IMR-90 (cell line): ENCODE results near the gene ERVFRD-1. TPM values are rescaled to one million over a fixed set of nuclear protein-coding genes. Genes with fewer than 3 reads are reported as not detected.

Experiments used
- ATAC-seq: fragments of 200-7000 bp; cut with Tn5 transposase; 2 replicates; pipeline ENCODE4 v1.9.1; 2020; ENCODE audit warnings: low read depth, mild to moderate bottlenecking, moderate library complexity
- BruUV-seq: library from RNA; stranded (reverse); fragments of 400-500 nt; replicated peaks from 2 replicates; lab custom pipeline; 2021; lab: Mats Ljungman, UMichigan
- CTCF ChIA-PET: fragments of 300-600 bp; formaldehyde crosslinking; extraction: SDS; loops from one replicate; lab custom pipeline; 2021; ENCODE audit warnings: antibody characterized with exemption; lab: Yijun Ruan, JAX
- POLR2A ChIA-PET: fragments of 300-600 bp; sonication (Branson Sonifier 250); formaldehyde crosslinking; loops from one replicate; lab custom pipeline; 2022; ENCODE audit warnings: antibody characterized with exemption; ENCODE audit not compliant: unreplicated experiment; lab: Charles Lee
- DNase-seq: peaks from one replicate; pipeline ENCODE4 v3.0.0; 2013
- H2AFZ ChIP-seq: replicated peaks from 2 replicates; pipeline ENCODE3; 2013; ENCODE audit warnings: low read length, mild to moderate bottlenecking; ENCODE audit not compliant: poor library complexity
- H2AK5ac ChIP-seq: 2 replicates; pipeline ENCODE4 v1.6.1; 2013; ENCODE audit warnings: low read depth, low read length, inconsistent platforms
- H2AK9ac ChIP-seq: replicated peaks from 2 replicates; pipeline ENCODE3; 2013; ENCODE audit warnings: mild to moderate bottlenecking, low read depth, low read length, moderate library complexity; ENCODE audit not compliant: poor library complexity
- H2BK120ac ChIP-seq: 2 replicates; pipeline ENCODE4 v1.6.1; 2013; ENCODE audit warnings: low read depth, low read length, inconsistent platforms
- H2BK15ac ChIP-seq: 3 replicates; pipeline ENCODE4 v1.6.1; 2013; ENCODE audit warnings: low read depth, low read length, inconsistent platforms
- H2BK20ac ChIP-seq: 2 replicates; pipeline ENCODE4 v1.6.1; 2013; ENCODE audit warnings: low read depth, mild to moderate bottlenecking, inconsistent platforms, low read length, moderate library complexity
- H2BK5ac ChIP-seq: 2 replicates; pipeline ENCODE4 v1.6.1; 2013; ENCODE audit warnings: mild to moderate bottlenecking, low read depth, low read length, inconsistent platforms; ENCODE audit not compliant: poor library complexity, severe bottlenecking
- H3K14ac ChIP-seq: replicated peaks from 2 replicates; pipeline ENCODE4 v1.6.1; 2013; ENCODE audit warnings: low read depth, low read length, inconsistent platforms
- H3K18ac ChIP-seq: 2 replicates; pipeline ENCODE4 v1.6.1; 2013; ENCODE audit warnings: low read depth, low read length, control low read depth
- H3K23ac ChIP-seq: 2 replicates; pipeline ENCODE4 v1.6.1; 2013; ENCODE audit warnings: low read depth, low read length, inconsistent platforms
- H3K27ac ChIP-seq: 2 replicates; pipeline ENCODE4 v1.5.1; 2013; ENCODE audit warnings: mild to moderate bottlenecking, control low read depth, low read length; ENCODE audit not compliant: insufficient read depth
- H3K27me3 ChIP-seq: 2 replicates; pipeline ENCODE4 v1.6.1; 2013; ENCODE audit warnings: low read length; ENCODE audit not compliant: control insufficient read depth, insufficient read depth
- H3K36me3 ChIP-seq: 2 replicates; pipeline ENCODE4 v1.6.1; 2013; ENCODE audit warnings: low read length, mixed read lengths; ENCODE audit not compliant: control insufficient read depth, insufficient read depth
- H3K4ac ChIP-seq: 2 replicates; pipeline ENCODE4 v1.6.1; 2013; ENCODE audit warnings: low read depth, low read length, inconsistent platforms
- H3K4me1 ChIP-seq: 2 replicates; pipeline ENCODE4 v1.6.1; 2013; ENCODE audit warnings: low read length, mixed read lengths; ENCODE audit not compliant: control insufficient read depth, insufficient read depth
- H3K4me2 ChIP-seq: 2 replicates; pipeline ENCODE4 v1.6.1; 2013; ENCODE audit warnings: low read depth, mild to moderate bottlenecking, control low read depth, low read length, moderate library complexity
- H3K4me3 ChIP-seq: 2 replicates; pipeline ENCODE4 v1.5.1; 2013; ENCODE audit warnings: low read depth, mild to moderate bottlenecking, control low read depth, low read length, moderate library complexity; ENCODE audit not compliant: insufficient read depth
- H3K56ac ChIP-seq: 2 replicates; pipeline ENCODE4 v1.6.1; 2013; ENCODE audit warnings: low read length, inconsistent platforms; ENCODE audit not compliant: insufficient read depth; ENCODE audit errors: extremely low read depth
- H3K79me1 ChIP-seq, 2 experiments: 2 replicates each; pipeline ENCODE4 v1.6.1; 2013; ENCODE audit warnings: low read length in 2 of 2, inconsistent platforms in 1 of 2, low read depth in 1 of 2
- H3K9ac ChIP-seq: 2 replicates; pipeline ENCODE4 v1.6.1; 2013; ENCODE audit warnings: low read depth, low read length, control low read depth
- H3K9me1 ChIP-seq: 2 replicates; pipeline ENCODE4 v1.6.1; 2013; ENCODE audit warnings: low read length, inconsistent platforms; ENCODE audit not compliant: insufficient read depth
- H3K9me3 ChIP-seq: 2 replicates; pipeline ENCODE4 v1.6.1; 2013; ENCODE audit warnings: low read length; ENCODE audit not compliant: control insufficient read depth, insufficient read depth
- H4K20me1 ChIP-seq: 2 replicates; pipeline ENCODE4 v1.6.1; 2013; ENCODE audit warnings: low read length, inconsistent platforms; ENCODE audit not compliant: insufficient read depth
- H4K5ac ChIP-seq: 2 replicates; pipeline ENCODE4 v1.6.1; 2013; ENCODE audit warnings: mild to moderate bottlenecking, low read depth, low read length, control low read depth
- H4K8ac ChIP-seq, 2 experiments: 2 replicates each; pipeline ENCODE4 v1.6.1; 2013; ENCODE audit warnings: low read depth in 2 of 2, low read length in 2 of 2, control low read depth in 1 of 2, inconsistent platforms in 1 of 2
- H4K91ac ChIP-seq: 2 replicates; pipeline ENCODE4 v1.6.1; 2013; ENCODE audit warnings: low read depth, low read length, inconsistent platforms; ENCODE audit not compliant: insufficient read depth
- BHLHE40 ChIP-seq: fragments of 150-350 bp; IDR thresholded peaks from 2 replicates; pipeline ENCODE4 v1.6.1; 2016; ENCODE audit warnings: mild to moderate bottlenecking, low read depth, low read length
- CEBPB ChIP-seq: IDR thresholded peaks from 2 replicates; pipeline ENCODE4 v1.6.1; 2012; ENCODE audit warnings: low read depth, low read length, improper control_type of control experiment
- CHD1 ChIP-seq: IDR thresholded peaks from 2 replicates; pipeline ENCODE4 v1.6.1; 2012; ENCODE audit warnings: low read depth, low read length, improper control_type of control experiment
- CTCF ChIP-seq: conservative IDR thresholded peaks from 2 replicates; pipeline ENCODE4 v1.5.1; 2012; ENCODE audit warnings: mild to moderate bottlenecking, low read depth, low read length, improper control_type of control experiment
- FOS ChIP-seq: fragments of 150-350 bp; IDR thresholded peaks from 2 replicates; pipeline ENCODE4 v1.6.1; 2016; ENCODE audit warnings: low read depth, low read length
- MAFK ChIP-seq: IDR thresholded peaks from 2 replicates; pipeline ENCODE4 v1.6.1; 2012; ENCODE audit warnings: low read depth, low read length, improper control_type of control experiment
- MAZ ChIP-seq: IDR thresholded peaks from 2 replicates; pipeline ENCODE4 v1.6.1; 2012; ENCODE audit warnings: low read depth, mild to moderate bottlenecking, low read length, improper control_type of control experiment, moderate library complexity, borderline replicate concordance
- MXI1 ChIP-seq: IDR thresholded peaks from 2 replicates; pipeline ENCODE4 v1.6.1; 2012; ENCODE audit warnings: low read depth, mild to moderate bottlenecking, low read length, moderate library complexity, borderline replicate concordance
- NFE2L2 ChIP-seq: fragments of 150-350 bp; IDR thresholded peaks from 2 replicates; pipeline ENCODE4 v1.6.1; 2016; ENCODE audit warnings: low read depth, mild to moderate bottlenecking, low read length
- POLR2A ChIP-seq: IDR thresholded peaks from 2 replicates; pipeline ENCODE4 v1.6.1; 2012; ENCODE audit warnings: mild to moderate bottlenecking, low read depth, low read length
- RAD21 ChIP-seq: IDR thresholded peaks from 2 replicates; pipeline ENCODE4 v1.6.1; 2012; ENCODE audit warnings: low read length, improper control_type of control experiment
- RCOR1 ChIP-seq: IDR thresholded peaks from 2 replicates; pipeline ENCODE4 v1.6.1; 2012; ENCODE audit warnings: mild to moderate bottlenecking, low read length, improper control_type of control experiment; ENCODE audit not compliant: insufficient replicate concordance
- RFX5 ChIP-seq: IDR thresholded peaks from 2 replicates; pipeline ENCODE4 v1.8.0; 2012; ENCODE audit warnings: low read depth, mild to moderate bottlenecking, low read length, moderate library complexity
- SMC3 ChIP-seq: fragments of 150-350 bp; IDR thresholded peaks from 2 replicates; pipeline ENCODE4 v1.6.1; 2016; ENCODE audit warnings: low read depth, mild to moderate bottlenecking, antibody characterized with exemption, low read length, moderate library complexity
- WGBS, 2 experiments: methylation state at CpG; one replicate each; pipeline versions ENCODE4 v1.1.5 to v1.1.7; 2013; ENCODE audit warnings: missing lambda C conversion rate in 2 of 2; ENCODE audit not compliant: insufficient read length in 1 of 2; ENCODE audit errors: extremely low coverage in 2 of 2; 5-methylcytosine and 5-hydroxymethylcytosine counted together
- dilution Hi-C: fragments of 300-500 bp; cut with HindIII; formaldehyde crosslinking; loops from one replicate; pipeline ENCODE4 v1.14.3; 2018; ENCODE audit warnings: low sequenced_read_pairs; ENCODE audit not compliant: unreplicated experiment
- in situ Hi-C: fragments of 300-500 bp; cut with MboI; formaldehyde crosslinking; loops from 3 replicates; pipeline ENCODE4 v1.14.3; 2019; ENCODE audit warnings: low sequenced_read_pairs, inconsistent platforms, mixed read lengths
- intact Hi-C: fragments of 100-400 bp; cut with micrococcal nuclease; formaldehyde crosslinking; loops from 2 replicates; pipeline ENCODE4 v1.10.0; 2022
- polyA plus RNA-seq, 3 experiments: library from polyadenylated mRNA; depleted of rRNA; stranded (reverse); fragments of >200 nt; gene quantifications; 2 replicates each; pipeline ENCODE4 v1.2.3, GENCODE V29; 2012; ENCODE audit warnings: low replicate concordance in 1 of 3
- total RNA-seq: library from RNA; depleted of rRNA; stranded (reverse); fragments of >200 nt; gene quantifications from 2 replicates; pipeline ENCODE4 v1.2.3, GENCODE V29; 2012
- TF ChIP-seq, protein P1 (sequence below): fragments of 150-350 bp; IDR thresholded peaks from 2 replicates; pipeline ENCODE4 v1.6.1; 2016; ENCODE audit warnings: low read depth, mild to moderate bottlenecking, low read length, moderate library complexity, borderline replicate concordance
- TF ChIP-seq, protein P2 (sequence below): fragments of 150-350 bp; IDR thresholded peaks from 2 replicates; pipeline ENCODE4 v1.6.1; 2017; ENCODE audit warnings: mild to moderate bottlenecking, antibody characterized with exemption, low read length, low read depth

Gene ERVFRD-1
- total and polyA plus RNA-seq, 2 of the 4 experiments (the other 2 are of a cell fraction): not detected

DNA sequence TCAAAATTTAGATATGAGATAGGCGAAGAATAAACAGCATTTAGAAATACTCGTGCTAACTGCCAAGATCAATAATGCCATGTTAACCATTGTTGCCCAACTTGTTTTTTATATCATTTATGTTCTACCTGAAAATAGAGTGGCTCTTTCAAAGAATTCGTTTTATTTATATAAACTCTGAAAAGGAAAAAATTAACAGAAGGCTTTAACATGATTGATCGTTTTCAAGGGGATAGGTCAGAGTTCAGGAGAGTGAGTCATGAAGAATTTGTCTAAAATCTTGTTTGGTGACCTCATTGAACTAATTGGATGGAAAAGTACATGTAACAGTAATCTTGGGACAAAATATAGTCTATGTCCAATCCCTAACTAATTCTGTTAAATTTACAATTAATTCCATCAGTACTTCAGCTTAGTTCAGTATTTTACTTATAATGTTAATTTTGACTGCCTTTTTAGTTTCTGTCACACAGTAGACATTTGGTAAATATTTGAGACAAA, 56.3 kb downstream of the ERVFRD-1 start:
- CTCF ChIA-PET: interaction anchor here (0.6 to 1.3 kb wide), 2 partner anchors 100 to 101 kb away, joined by 3 to 4 read pairs; no protein-coding TSS in a partner anchor

More for the DNA sequence above, 56.3 kb downstream of the ERVFRD-1 start:
- no peaks in the 10 kb centered on the region for H3K27me3 ChIP-seq
- H3K4me2 ChIP-seq: no peak overlapping the region
- no peak overlapping the region for H2AK9ac ChIP-seq
- H4K5ac ChIP-seq: no peak overlapping the region
- H3K56ac ChIP-seq: no peak overlapping the region
- no peaks in the 10 kb centered on the region for H3K79me1 ChIP-seq
- H4K8ac ChIP-seq: no peak overlapping the region
- peak; percentile 27; the same call in 1 of the 2 replicates for ATAC-seq
- no peak overlapping the region for H3K4me3 ChIP-seq
- no peak overlapping the region for H4K91ac ChIP-seq
- no peak overlapping the region for H3K14ac ChIP-seq
- no peak overlapping the region for H2AFZ ChIP-seq
- DNase-seq: peak; percentile 43
- no TSS peak for BruUV-seq
- POLR2A ChIA-PET: interaction anchor here (0.5 kb wide), 1 partner anchor 441 kb away, joined by 3 read pairs; no protein-coding TSS in a partner anchor
- H3K4ac ChIP-seq: no peak overlapping the region
- H3K9ac ChIP-seq: no peak overlapping the region
- no peak overlapping the region for H2BK20ac ChIP-seq
- no peaks in the 10 kb centered on the region for H3K9me3 ChIP-seq
- WGBS, 2 experiments: no CpG with 5 or more reads among the region's 4 CpGs
- no peak overlapping the region for H2BK5ac ChIP-seq
- H4K20me1 ChIP-seq: no peaks in the 10 kb centered on the region
- dilution Hi-C loops (no loop called here), in situ Hi-C loops (loop anchor here (25.0 kb wide), 1 partner anchor 568 kb away; no protein-coding TSS in a partner anchor), intact Hi-C loops (no loop called here)
- peaks cover 5% of the 10 kb centered on the region for H3K4me1 ChIP-seq
- H3K23ac ChIP-seq: no peak overlapping the region
- H3K9me1 ChIP-seq: no peaks in the 10 kb centered on the region
- TF ChIP-seq, protein P1, sequence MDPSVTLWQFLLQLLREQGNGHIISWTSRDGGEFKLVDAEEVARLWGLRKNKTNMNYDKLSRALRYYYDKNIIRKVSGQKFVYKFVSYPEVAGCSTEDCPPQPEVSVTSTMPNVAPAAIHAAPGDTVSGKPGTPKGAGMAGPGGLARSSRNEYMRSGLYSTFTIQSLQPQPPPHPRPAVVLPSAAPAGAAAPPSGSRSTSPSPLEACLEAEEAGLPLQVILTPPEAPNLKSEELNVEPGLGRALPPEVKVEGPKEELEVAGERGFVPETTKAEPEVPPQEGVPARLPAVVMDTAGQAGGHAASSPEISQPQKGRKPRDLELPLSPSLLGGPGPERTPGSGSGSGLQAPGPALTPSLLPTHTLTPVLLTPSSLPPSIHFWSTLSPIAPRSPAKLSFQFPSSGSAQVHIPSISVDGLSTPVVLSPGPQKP: no peak
- TF ChIP-seq MXI1 (no peak), RCOR1 (no peak), CTCF (no peak), MAFK (no peak), CEBPB (no peak), BHLHE40 (no peak), MAZ (no peak), CHD1 (no peak), FOS (no peak), RFX5 (no peak), RAD21 (no peak), POLR2A (no peak), NFE2L2 (no peak), SMC3 (no peak)
- TF ChIP-seq, protein P2, sequence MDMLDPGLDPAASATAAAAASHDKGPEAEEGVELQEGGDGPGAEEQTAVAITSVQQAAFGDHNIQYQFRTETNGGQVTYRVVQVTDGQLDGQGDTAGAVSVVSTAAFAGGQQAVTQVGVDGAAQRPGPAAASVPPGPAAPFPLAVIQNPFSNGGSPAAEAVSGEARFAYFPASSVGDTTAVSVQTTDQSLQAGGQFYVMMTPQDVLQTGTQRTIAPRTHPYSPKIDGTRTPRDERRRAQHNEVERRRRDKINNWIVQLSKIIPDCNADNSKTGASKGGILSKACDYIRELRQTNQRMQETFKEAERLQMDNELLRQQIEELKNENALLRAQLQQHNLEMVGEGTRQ: no peak
- H3K18ac ChIP-seq: no peak overlapping the region
- no peak overlapping the region for H2BK15ac ChIP-seq
- H2AK5ac ChIP-seq: no peak overlapping the region
- H2BK120ac ChIP-seq: no peak overlapping the region
- H3K36me3 ChIP-seq: no peaks in the 10 kb centered on the region
- H3K27ac ChIP-seq: no peak overlapping the region
